ENCODE results near the gene HIPK2. TPM values are rescaled to one million over a fixed set of nuclear protein-coding genes. Genes with fewer than 3 reads are reported as not detected.

The HIPK2 gene
- total RNA-seq, 4 donors from 2014 or later, result 20.9 to 40.9 (median 26.7) TPM

DNA sequence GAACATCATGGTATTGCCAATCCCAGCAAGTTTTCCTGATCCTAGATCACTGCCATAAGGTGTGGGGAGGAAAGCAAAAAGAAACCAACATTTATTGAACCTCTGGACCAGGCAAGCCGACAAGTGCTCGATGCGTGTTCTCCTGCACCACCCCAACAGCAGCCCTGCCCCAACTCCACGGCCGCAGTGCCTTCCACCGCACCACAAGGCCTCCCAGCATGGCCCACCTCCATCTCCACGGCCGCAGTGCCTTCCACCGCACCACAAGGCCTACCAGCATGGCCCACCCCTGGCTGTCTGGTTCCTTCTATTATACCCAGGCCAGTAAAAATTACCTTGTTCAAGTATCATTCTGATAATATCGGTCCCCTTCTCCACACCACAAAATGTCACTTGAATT, 8.7 kb downstream of the HIPK2 start:
- WGBS, result 98% methylated on average over 10 of the region's 10 CpGs
- DNase-seq (ENCODE audit: extremely low spot score), result no peak

GRCh38 chr7:139768249-139768824, 9.5 kb downstream of the HIPK2 start:
- Histone ChIP-seq H3K27ac (replicated peaks in 1 of 4) (no peak overlapping the region), H3K4me3 (no peak overlapping the region), H3K27me3 (no peaks in the 10 kb centered on the region), H3K9me3 (no peaks in the 10 kb centered on the region), H3K36me3 (peaks cover 0 to 20% (median 6%) of the 10 kb centered on the region in 4 donors), H3K4me1 (peaks cover 22 to 54% (median 39%) of the 10 kb centered on the region in 4 donors)
- WGBS, result 92% methylated on average over 3 of the region's 4 CpGs
- TF ChIP-seq POLR2A (IDR thresholded peaks at IDR 0.05; ENCODE audit: low read depth) (no peak), POLR2AphosphoS5 (IDR thresholded peaks at IDR 0.05) (no peak), EP300 (IDR thresholded peaks at IDR 0.05) (no peak)
- TF ChIP-seq, protein P1, sequence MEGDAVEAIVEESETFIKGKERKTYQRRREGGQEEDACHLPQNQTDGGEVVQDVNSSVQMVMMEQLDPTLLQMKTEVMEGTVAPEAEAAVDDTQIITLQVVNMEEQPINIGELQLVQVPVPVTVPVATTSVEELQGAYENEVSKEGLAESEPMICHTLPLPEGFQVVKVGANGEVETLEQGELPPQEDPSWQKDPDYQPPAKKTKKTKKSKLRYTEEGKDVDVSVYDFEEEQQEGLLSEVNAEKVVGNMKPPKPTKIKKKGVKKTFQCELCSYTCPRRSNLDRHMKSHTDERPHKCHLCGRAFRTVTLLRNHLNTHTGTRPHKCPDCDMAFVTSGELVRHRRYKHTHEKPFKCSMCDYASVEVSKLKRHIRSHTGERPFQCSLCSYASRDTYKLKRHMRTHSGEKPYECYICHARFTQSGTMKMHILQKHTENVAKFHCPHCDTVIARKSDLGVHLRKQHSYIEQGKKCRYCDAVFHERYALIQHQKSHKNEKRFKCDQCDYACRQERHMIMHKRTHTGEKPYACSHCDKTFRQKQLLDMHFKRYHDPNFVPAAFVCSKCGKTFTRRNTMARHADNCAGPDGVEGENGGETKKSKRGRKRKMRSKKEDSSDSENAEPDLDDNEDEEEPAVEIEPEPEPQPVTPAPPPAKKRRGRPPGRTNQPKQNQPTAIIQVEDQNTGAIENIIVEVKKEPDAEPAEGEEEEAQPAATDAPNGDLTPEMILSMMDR (IDR thresholded peaks at IDR 0.05), result no peak
- no peak for DNase-seq (ENCODE audit: extremely low spot score)
- intact Hi-C loops (cut with DNase I), result no loop called here

More for the DNA sequence above, 8.7 kb downstream of the HIPK2 start:
- TF ChIP-seq, protein P1 (IDR thresholded peaks at IDR 0.05), result no peak
- TF ChIP-seq POLR2AphosphoS5 (IDR thresholded peaks at IDR 0.05) (no peak), EP300 (IDR thresholded peaks at IDR 0.05) (no peak), POLR2A (IDR thresholded peaks at IDR 0.05; ENCODE audit: low read depth) (no peak)
- Histone ChIP-seq H3K9me3 (no peaks in the 10 kb centered on the region), H3K4me3 (no peak overlapping the region), H3K4me1 (peaks cover 22 to 51% (median 40%) of the 10 kb centered on the region in 4 donors), H3K27me3 (no peaks in the 10 kb centered on the region), H3K27ac (replicated peaks in 1 of 4) (no peak overlapping the region), H3K36me3 (peaks cover 0 to 20% (median 6%) of the 10 kb centered on the region in 4 donors)
- intact Hi-C loops (cut with DNase I), result no loop called here

DNA sequence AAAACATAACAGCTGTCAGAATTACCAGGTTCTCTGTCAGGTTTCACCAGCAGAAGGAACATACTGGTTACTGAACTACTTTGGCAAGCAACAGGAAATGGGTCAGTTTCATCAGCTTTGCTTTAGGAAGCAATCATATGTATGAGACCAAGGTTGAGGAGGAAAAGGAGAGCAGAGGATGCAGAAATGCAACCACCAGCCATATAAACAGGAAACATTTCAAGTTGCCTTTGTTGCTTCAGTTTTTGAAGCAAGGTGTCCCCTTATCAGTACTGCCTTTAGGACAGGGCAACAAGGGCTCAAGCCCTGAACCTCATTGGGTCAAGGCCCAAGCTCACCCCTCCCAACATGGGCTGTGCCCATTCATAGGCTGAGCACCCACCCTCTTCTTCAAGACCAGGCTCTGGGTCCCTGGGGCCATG, 10.2 kb downstream of the HIPK2 start:
- no peaks in the 10 kb centered on the region for H3K27me3 ChIP-seq

DNA sequence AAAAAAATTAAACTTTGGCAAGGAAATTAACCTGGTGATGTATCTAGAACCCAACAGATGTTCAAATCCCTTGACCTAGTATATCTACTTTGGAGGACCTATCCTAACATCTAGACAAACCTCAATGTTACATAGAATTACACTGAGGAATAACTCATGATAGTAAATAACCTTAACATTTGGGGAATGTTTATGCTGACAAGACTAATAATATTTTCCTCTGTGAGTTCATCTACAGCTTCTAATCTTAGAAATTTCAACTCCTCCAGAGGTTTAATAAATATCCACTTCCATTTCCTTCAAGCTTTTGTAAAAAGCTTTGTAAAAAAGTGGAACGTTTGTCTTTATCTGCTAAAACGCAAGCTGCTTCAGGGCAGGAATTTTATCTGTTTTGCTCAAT, 12.7 kb downstream of the HIPK2 start:
- H3K4me1 ChIP-seq, result peaks cover 28 to 58% (median 39%) of the 10 kb centered on the region in 4 donors
- H3K9me3 ChIP-seq, result no peaks in the 10 kb centered on the region
- TF ChIP-seq EP300 (IDR thresholded peaks at IDR 0.05), result no peak
- TF ChIP-seq POLR2AphosphoS5 (IDR thresholded peaks at IDR 0.05), result no peak
- TF ChIP-seq POLR2A (IDR thresholded peaks at IDR 0.05; ENCODE audit: low read depth), result no peak
- TF ChIP-seq, protein P1 (IDR thresholded peaks at IDR 0.05), result no peak
- no peak overlapping the region for H3K4me3 ChIP-seq
- DNase-seq (ENCODE audit: extremely low spot score), result no peak
- WGBS, result 75% methylated on average over 2 of the region's 2 CpGs
- H3K27ac ChIP-seq (replicated peaks in 1 of 4), result no peak overlapping the region
- intact Hi-C loops (cut with DNase I), result no loop called here
- H3K36me3 ChIP-seq, result peaks cover 0 to 13% (median 6%) of the 10 kb centered on the region in 4 donors
- H3K27me3 ChIP-seq, result no peaks in the 10 kb centered on the region

More for the DNA sequence above, 10.2 kb downstream of the HIPK2 start:
- Histone ChIP-seq H3K4me3 (no peak overlapping the region), H3K9me3 (no peaks in the 10 kb centered on the region), H3K36me3 (peaks cover 0 to 14% (median 6%) of the 10 kb centered on the region in 4 donors), H3K4me1 (peaks cover 28 to 61% (median 43%) of the 10 kb centered on the region in 4 donors), H3K27ac (replicated peaks in 1 of 4) (no peak overlapping the region)
- intact Hi-C loops (cut with DNase I), result no loop called here
- no peak for DNase-seq (ENCODE audit: extremely low spot score)
- TF ChIP-seq, protein P1 (IDR thresholded peaks at IDR 0.05), result no peak
- TF ChIP-seq POLR2A (IDR thresholded peaks at IDR 0.05; ENCODE audit: low read depth) (no peak), EP300 (IDR thresholded peaks at IDR 0.05) (no peak), POLR2AphosphoS5 (IDR thresholded peaks at IDR 0.05) (no peak)
